ENCODE results near the gene RTN4RL1. TPM values are rescaled to one million over a fixed set of nuclear protein-coding genes. Genes with fewer than 3 reads are reported as not detected.

Gene RTN4RL1
- polyA plus RNA-seq, 1 donor (not counting 4 experiments of a cell fraction or from before 2014, with no cell fraction given): 2.3 TPM

DNA sequence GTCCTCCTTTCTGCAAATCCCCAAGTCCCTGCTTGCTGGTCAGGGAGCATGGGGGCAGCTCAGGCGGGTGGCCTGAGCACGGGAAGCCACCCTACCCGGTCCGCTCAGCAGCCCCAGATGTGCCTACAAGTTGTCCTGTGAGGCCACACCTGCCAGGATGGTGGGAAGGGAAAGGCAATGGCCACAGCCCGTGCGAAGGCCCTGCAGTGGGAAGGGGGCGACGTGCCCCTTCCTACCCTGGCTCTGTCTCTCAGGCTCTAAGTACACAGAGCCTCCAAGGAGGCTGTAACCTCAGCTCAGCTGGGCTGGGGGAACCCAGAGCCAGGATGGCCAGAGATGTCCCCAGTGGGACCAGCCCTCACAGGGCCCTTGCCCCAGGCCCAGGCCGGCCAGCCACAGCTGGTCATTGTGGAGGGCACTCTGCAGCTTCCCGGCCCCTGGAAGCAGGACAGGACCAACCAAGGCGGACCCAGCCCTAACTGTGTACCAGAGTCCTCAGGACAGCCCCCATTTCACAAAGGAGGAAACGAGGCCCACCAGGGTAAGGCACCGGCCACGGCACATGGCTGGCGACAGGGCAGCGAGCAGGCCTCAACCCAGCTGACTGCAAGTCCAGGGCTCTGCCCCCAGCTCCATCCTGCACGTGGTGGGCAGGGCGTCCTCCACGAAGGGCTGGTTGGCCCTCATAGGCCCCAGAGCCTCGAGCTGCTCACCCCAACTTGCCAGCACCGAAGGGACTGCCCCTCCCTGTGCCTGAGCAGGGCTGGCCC, 82.3 kb downstream of the RTN4RL1 start:
- no peak overlapping the region for H3K4me3 ChIP-seq (ENCODE audit: control insufficient read depth in 2 of 3, extremely low read depth in 1 of 3, insufficient read depth in 2 of 3, low read depth in 1 of 3, low read length in 3 of 3)

DNA sequence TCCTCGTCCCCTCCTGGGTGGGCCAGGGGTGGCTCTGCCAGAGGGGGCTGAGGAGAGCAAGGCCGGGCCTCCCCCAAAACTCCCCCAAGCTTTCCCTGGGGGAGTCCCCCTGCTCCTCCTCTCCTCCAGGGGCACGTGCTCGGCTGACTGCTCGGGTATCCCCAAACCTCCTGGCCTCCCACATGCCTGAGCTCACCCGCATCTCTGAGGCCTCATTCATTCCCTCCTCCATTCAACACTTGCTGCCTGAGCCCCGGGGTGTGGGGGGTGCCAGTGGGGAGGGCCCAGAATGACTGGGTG, 83.1 kb downstream of the RTN4RL1 start:
- Histone ChIP-seq H3K36me3 (ENCODE audit: control insufficient read depth in 2 of 2, extremely low read depth in 1 of 2, insufficient read depth in 2 of 2, low read length in 2 of 2) (no peaks in the 10 kb centered on the region), H3K9me1 (ENCODE audit: control insufficient read depth, extremely low read depth, insufficient read depth, low read length) (no peaks in the 10 kb centered on the region), H3K27ac (ENCODE audit: control insufficient read depth, insufficient read depth, low read length) (no peak overlapping the region), H3K4me2 (ENCODE audit: control insufficient read depth, extremely low read depth, insufficient read depth, low read depth, low read length) (no peak overlapping the region), H3K9ac (ENCODE audit: control insufficient read depth, extremely low read depth, insufficient read depth, low read length) (no peak overlapping the region), H4K20me1 (ENCODE audit: control insufficient read depth, extremely low read depth, insufficient read depth, low read length) (no peaks in the 10 kb centered on the region), H2AFZ (ENCODE audit: control insufficient read depth, low read length) (no peak overlapping the region), H3K9me3 (ENCODE audit: control insufficient read depth, low read depth, low read length) (no peaks in the 10 kb centered on the region), H3K27me3 (ENCODE audit: control insufficient read depth, extremely low read depth, insufficient read depth, low read length) (no peaks in the 10 kb centered on the region), H3K4me3 (ENCODE audit: control insufficient read depth in 2 of 3, extremely low read depth in 1 of 3, insufficient read depth in 2 of 3, low read depth in 1 of 3, low read length in 3 of 3) (no peak overlapping the region), H3K4me1 (ENCODE audit: control insufficient read depth, extremely low read depth, insufficient read depth, low read length) (no peaks in the 10 kb centered on the region), H3K79me2 (ENCODE audit: control insufficient read depth, insufficient read depth, low read length) (no peaks in the 10 kb centered on the region)
- dilution Hi-C loops (cut with MboI; ENCODE audit: extremely low pct_ligation_motif_present, low sequenced_read_pairs): no loop called here
- FAIRE-seq: no peak
- DNase-seq (ENCODE audit: low read depth, low spot score): no peak
- TF ChIP-seq CTCF (optimal IDR thresholded peaks at IDR 0.05 in 1 of 3, IDR thresholded peaks at IDR 0.05 in 1 of 3, conservative IDR thresholded peaks at IDR 0.05 in 1 of 3; ENCODE audit: extremely low read depth in 1 of 3, insufficient read depth in 2 of 3, low read length in 3 of 3) (no peak), EZH2 (IDR thresholded peaks at IDR 0.05; ENCODE audit: low read length) (no peak)

More for the DNA sequence above, 82.3 kb downstream of the RTN4RL1 start:
- H3K9ac ChIP-seq (ENCODE audit: control insufficient read depth, extremely low read depth, insufficient read depth, low read length): no peak overlapping the region
- no peaks in the 10 kb centered on the region for H3K36me3 ChIP-seq (ENCODE audit: control insufficient read depth in 2 of 2, extremely low read depth in 1 of 2, insufficient read depth in 2 of 2, low read length in 2 of 2)
- H2AFZ ChIP-seq (ENCODE audit: control insufficient read depth, low read length): no peak overlapping the region
- H3K9me3 ChIP-seq (ENCODE audit: control insufficient read depth, low read depth, low read length): no peaks in the 10 kb centered on the region
- H3K4me2 ChIP-seq (ENCODE audit: control insufficient read depth, extremely low read depth, insufficient read depth, low read depth, low read length): no peak overlapping the region
- H4K20me1 ChIP-seq (ENCODE audit: control insufficient read depth, extremely low read depth, insufficient read depth, low read length): no peaks in the 10 kb centered on the region
- no peaks in the 10 kb centered on the region for H3K4me1 ChIP-seq (ENCODE audit: control insufficient read depth, extremely low read depth, insufficient read depth, low read length)
- no peaks in the 10 kb centered on the region for H3K9me1 ChIP-seq (ENCODE audit: control insufficient read depth, extremely low read depth, insufficient read depth, low read length)
- H3K27me3 ChIP-seq (ENCODE audit: control insufficient read depth, extremely low read depth, insufficient read depth, low read length): no peaks in the 10 kb centered on the region
- DNase-seq (ENCODE audit: low read depth, low spot score) (no peak), FAIRE-seq (no peak)
- no peak for TF ChIP-seq CTCF (optimal IDR thresholded peaks at IDR 0.05 in 1 of 3, IDR thresholded peaks at IDR 0.05 in 1 of 3, conservative IDR thresholded peaks at IDR 0.05 in 1 of 3; ENCODE audit: extremely low read depth in 1 of 3, insufficient read depth in 2 of 3, low read length in 3 of 3)
- TF ChIP-seq EZH2 (IDR thresholded peaks at IDR 0.05; ENCODE audit: low read length): no peak
- dilution Hi-C loops (cut with MboI; ENCODE audit: extremely low pct_ligation_motif_present, low sequenced_read_pairs): no loop called here
- H3K79me2 ChIP-seq (ENCODE audit: control insufficient read depth, insufficient read depth, low read length): no peaks in the 10 kb centered on the region
- no peak overlapping the region for H3K27ac ChIP-seq (ENCODE audit: control insufficient read depth, insufficient read depth, low read length)

Measured in keratinocyte (primary cell).